ENCODE results near the gene VNN1.

DNA sequence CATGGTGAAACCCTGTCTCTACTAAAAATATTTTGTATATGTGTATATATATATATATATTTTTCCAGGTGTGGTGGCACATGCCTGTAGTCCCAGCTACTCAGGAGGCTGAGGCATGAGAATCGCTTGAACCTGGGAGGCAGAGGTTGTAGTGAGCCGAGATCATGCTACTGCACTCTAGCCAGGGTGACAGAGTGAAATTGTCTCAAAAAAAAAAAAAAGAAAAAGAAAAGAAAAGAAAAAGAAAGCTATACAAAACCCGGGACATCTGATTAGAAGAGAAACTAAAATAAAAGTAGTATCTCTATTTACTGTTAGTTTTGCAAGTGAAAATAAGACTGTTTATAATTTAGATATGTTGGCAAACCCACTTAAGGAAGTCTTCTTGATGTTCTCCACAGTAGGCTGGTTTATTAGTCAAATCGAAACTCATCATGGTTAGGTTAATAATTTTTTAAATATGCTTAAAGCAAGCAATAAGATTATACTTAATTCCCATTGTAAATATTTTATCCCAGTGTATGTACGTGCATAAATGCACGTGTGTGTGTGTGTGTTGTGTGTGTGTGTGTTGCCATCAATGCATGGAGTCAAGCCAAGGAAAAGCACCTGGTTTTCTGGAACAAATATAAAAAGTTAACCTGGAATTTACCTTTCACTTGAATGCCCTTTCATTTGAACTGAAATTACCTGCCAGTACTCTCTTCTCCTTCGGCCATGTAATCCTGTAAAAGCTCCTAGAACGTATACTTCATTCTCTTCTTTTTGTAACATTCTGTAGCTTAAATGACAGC lies 36.8 kb upstream of the VNN1 start:
- no peak for TF ChIP-seq TAF1 (IDR thresholded peaks at IDR 0.05; ENCODE audit: low read depth)
- TF ChIP-seq RAD21 (conservative IDR thresholded peaks at IDR 0.05): no peak
- TF ChIP-seq CTCF (IDR thresholded peaks at IDR 0.05; ENCODE audit: poor library complexity, severe bottlenecking): no peak
- no peak for TF ChIP-seq EZH2 (IDR thresholded peaks at IDR 0.05; ENCODE audit: borderline replicate concordance, insufficient read depth, low read length, poor library complexity, severe bottlenecking)
